Mesodermal cell (in vitro differentiated cells): ENCODE results near the gene SREK1. TPM values are rescaled to one million over a fixed set of nuclear protein-coding genes. Genes with fewer than 3 reads are reported as not detected.
"Not testable (repeated sequence)": the region's sequence is repeated elsewhere in the genome, so short reads cannot be mapped to it uniquely, and the experiment has no call there.

Experiments used
- H3K27ac ChIP-seq: 2 replicates; pipeline ENCODE4 v1.7.0; 2013; ENCODE audit warnings: mild to moderate bottlenecking, low read depth, low read length, moderate library complexity; ENCODE audit not compliant: severe bottlenecking
- H3K36me3 ChIP-seq: 2 replicates; pipeline ENCODE4 v1.7.1; 2013; ENCODE audit warnings: mild to moderate bottlenecking, low read length, moderate library complexity; ENCODE audit not compliant: control insufficient read depth, insufficient read depth
- H3K4me1 ChIP-seq: one replicate; pipeline ENCODE4 v1.7.1; 2013; ENCODE audit warnings: mild to moderate bottlenecking, low read length; ENCODE audit not compliant: insufficient read depth, control insufficient read depth, poor library complexity, severe bottlenecking
- H3K4me3 ChIP-seq: 2 replicates; pipeline ENCODE4 v1.7.0; 2013; ENCODE audit warnings: low read length, control low read depth, mild to moderate bottlenecking; ENCODE audit not compliant: insufficient read depth, poor library complexity, severe bottlenecking; ENCODE audit errors: extremely low read depth
- H3K9me3 ChIP-seq: 2 replicates; pipeline ENCODE4 v1.7.1; 2013; ENCODE audit warnings: mild to moderate bottlenecking, low read length, moderate library complexity; ENCODE audit not compliant: control insufficient read depth
- WGBS, 2 experiments: methylation state at CpG; one replicate each; pipeline ENCODE4 v1.1.5; 2013; ENCODE audit warnings: missing lambda C conversion rate in 2 of 2; ENCODE audit not compliant: insufficient coverage in 2 of 2; 5-methylcytosine and 5-hydroxymethylcytosine counted together
- polyA plus RNA-seq, 2 experiments: library from polyadenylated mRNA; stranded (reverse); fragments of 50-300 nt; gene quantifications; one replicate each; pipeline ENCODE4 v1.2.3, GENCODE V29; 2013

Gene SREK1, protein sequence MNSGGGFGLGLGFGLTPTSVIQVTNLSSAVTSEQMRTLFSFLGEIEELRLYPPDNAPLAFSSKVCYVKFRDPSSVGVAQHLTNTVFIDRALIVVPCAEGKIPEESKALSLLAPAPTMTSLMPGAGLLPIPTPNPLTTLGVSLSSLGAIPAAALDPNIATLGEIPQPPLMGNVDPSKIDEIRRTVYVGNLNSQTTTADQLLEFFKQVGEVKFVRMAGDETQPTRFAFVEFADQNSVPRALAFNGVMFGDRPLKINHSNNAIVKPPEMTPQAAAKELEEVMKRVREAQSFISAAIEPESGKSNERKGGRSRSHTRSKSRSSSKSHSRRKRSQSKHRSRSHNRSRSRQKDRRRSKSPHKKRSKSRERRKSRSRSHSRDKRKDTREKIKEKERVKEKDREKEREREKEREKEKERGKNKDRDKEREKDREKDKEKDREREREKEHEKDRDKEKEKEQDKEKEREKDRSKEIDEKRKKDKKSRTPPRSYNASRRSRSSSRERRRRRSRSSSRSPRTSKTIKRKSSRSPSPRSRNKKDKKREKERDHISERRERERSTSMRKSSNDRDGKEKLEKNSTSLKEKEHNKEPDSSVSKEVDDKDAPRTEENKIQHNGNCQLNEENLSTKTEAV
- polyA plus RNA-seq (2013, experiment 1 of 2), result 39.8 TPM
- 46.0 TPM for polyA plus RNA-seq (2013, experiment 2 of 2)

DNA sequence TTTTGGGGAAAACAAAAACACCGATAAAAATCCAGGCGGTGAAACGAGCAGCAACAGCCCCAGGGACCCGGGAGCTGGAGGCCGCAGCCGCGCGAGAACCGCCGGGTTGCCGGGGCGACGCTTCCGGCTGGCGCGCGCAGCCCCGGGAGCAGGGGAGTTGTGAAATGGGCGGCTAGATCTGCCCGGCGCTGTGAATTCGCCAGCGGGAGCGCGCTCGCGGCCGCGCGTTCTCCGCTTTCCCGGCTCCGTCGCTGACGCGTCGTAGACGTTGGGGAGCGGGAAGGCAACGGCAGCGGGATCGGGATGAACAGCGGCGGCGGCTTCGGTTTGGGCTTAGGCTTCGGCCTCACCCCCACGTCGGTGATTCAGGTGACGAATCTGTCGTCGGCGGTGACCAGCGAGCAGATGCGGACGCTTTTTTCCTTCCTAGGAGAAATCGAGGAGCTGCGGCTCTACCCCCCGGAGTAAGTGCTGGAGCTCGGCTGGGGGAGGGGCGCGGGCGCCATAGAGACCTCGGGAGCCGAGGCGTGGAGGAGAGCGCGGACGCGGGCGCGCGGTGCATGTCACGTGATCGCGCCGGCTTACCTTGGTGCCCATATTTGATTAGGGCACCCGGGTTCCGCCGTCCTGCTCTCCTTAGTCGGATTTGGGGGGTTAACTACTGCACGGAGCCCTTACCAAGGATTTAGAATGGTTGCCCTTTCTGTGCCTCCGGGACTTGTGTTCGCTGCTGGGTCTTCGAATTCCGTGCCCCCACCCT, at the start of gene SREK1:
Gene SREK1, plus strand, starts transcription at position 227 of the 760 bp plus-strand sequence. Its CDS starts 77 bp downstream, at position 304.
- Histone ChIP-seq H3K9me3 (no peaks in the 10 kb centered on the region), H3K36me3 (peaks cover 11% of the 10 kb centered on the region), H3K4me3 (peak within 1 kb of the TSS; percentile 91), H3K4me1 (no peaks in the 10 kb centered on the region), H3K27ac (peak within 1 kb of the TSS; percentile 97)
- WGBS, 2 experiments, result 0 to 1% methylated on average over 77 to 86 of the region's 86 CpGs

DNA sequence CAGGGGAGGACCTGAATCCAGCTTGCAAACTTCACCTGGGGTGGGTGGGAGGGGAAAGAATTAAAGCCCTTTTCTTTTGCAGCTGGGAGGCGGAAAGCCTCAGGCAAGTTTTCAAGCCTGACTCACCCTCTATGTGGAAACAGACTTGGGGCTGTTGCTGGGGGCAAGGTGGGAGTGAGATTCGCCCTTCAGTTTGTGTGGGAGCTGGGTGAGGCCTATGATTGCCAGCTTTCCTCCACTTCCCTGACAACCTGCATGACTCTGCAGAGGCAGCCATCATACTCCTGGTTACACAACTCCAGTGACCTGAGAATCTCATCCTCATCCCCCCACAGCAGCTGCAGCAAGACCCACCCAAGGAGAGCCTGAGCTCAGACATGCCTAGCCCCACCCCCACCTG, 43.2 kb upstream of the SREK1 start:
- 100% methylated on average over 1 of the region's 2 CpGs for WGBS, 2 experiments
- H3K27ac ChIP-seq, result no peak overlapping the region

DNA sequence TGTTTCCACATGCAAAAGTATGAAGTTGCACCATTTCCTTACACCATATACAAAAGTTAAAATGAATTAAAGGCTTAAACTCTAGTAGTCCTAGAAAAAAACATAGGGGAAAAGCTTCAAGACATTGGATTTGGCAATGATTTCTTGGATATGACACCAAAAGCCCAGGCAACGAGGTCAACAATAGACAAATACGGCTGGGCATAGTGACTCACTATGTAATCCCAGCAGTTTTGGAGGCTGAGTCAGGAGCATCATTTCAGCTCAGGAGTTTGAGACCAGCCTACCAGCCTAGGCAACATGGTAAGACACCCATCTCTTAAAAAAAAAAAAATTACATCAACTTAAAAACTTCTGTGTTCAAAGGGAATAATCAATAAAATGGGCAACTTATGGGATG, 30.9 kb upstream of the SREK1 start:
- H3K36me3 ChIP-seq, result no peaks in the 10 kb centered on the region
- H3K4me3 ChIP-seq, result no peak overlapping the region
- H3K4me1 ChIP-seq, result no peaks in the 10 kb centered on the region
- no peak overlapping the region for H3K27ac ChIP-seq
- WGBS, 2 experiments, result 87 to 93% methylated on average over 2 of the region's 2 CpGs
- H3K9me3 ChIP-seq, result peaks cover 15% of the 10 kb centered on the region

More for the DNA sequence above, 43.2 kb upstream of the SREK1 start:
- no peak overlapping the region for H3K4me3 ChIP-seq
- H3K9me3 ChIP-seq, result peaks cover 43% of the 10 kb centered on the region
- H3K4me1 ChIP-seq, result no peaks in the 10 kb centered on the region
- H3K36me3 ChIP-seq, result peaks cover 5% of the 10 kb centered on the region

DNA sequence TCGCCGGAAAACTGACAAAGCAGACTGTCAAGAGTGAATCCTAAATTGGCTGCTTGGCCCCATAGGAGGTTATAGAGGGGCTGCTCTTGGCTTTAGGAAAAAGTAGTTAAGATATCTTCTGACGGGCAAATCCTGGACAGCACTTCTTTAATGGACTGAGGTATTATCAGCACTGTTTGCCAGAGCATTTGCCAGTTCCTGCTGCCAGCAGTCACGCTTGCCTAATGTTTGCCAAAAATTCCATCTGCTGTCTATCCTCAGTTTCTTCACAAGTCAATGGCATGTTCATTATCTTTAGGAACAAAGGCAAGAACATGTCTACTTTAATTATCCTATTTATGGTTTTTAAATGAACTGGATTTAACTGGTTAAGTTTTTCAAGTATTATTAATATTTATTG, 25.8 kb upstream of the SREK1 start:
- Histone ChIP-seq H3K4me3 (no peak overlapping the region), H3K36me3 (no peaks in the 10 kb centered on the region), H3K9me3 (peaks cover under 1% of the 10 kb centered on the region), H3K4me1 (no peaks in the 10 kb centered on the region), H3K27ac (no peak overlapping the region)
- WGBS, 2 experiments, result 98 to 100% methylated on average over 4 of the region's 4 CpGs

DNA sequence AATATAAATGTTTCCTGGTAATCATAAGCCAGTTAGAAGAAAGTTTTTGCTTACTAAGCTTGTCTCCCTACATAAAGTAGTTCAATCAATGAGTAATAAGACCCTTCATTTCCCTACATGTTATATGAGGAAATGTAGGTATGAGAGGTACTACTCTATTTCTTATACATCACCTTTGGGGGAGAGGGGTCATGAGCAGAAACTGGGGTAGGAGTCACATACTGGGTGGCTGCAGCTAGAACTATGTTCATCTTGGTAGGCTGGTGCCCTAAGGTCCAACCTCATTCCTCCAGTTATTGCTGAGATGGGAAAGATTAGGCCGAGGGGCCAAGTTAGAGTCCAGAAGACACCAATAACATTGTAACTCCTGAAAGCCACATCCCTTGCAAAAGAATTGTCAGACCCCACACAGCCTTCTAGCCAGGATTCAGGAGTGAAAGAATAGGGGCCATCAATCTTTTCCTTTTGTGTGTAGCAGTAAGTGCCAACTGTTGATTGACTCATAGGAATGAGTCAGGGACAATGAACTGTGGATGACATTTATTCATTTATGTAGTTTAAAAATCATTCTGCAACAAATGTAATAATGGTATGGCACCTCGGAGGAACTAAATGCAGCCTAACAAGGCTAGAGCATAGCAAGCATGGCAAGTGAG, 21.6 kb upstream of the SREK1 start:
- H3K27ac ChIP-seq, result no peak overlapping the region
- no peaks in the 10 kb centered on the region for H3K9me3 ChIP-seq
- 90 to 93% methylated on average over 1 to 2 of the region's 2 CpGs for WGBS, 2 experiments
- H3K36me3 ChIP-seq, result no peaks in the 10 kb centered on the region
- no peak overlapping the region for H3K4me3 ChIP-seq
- H3K4me1 ChIP-seq, result no peaks in the 10 kb centered on the region

DNA sequence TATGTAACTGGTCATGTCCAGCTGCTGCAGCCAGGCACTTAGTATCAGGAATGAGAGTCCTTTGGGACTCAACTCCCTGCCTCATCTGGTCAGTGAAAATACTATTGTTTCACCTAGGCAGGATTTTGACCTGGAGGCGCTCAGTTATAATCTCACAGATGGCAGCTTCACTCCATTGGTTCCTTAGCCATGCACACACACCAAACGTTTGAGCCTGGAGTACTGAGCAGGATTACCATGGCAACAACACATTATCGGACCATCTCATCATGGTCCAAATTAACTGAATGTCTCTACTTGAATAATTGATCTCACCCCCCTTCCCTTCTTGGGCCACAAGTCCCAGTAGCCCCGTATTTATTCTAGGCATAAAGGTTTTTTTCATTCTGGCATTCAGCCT, 15.0 kb upstream of the SREK1 start:
- H3K36me3 ChIP-seq, result no peaks in the 10 kb centered on the region
- no peak overlapping the region for H3K27ac ChIP-seq
- no peak overlapping the region for H3K4me3 ChIP-seq
- WGBS, 2 experiments, result 76 to 96% methylated on average over 3 to 4 of the region's 4 CpGs
- no peaks in the 10 kb centered on the region for H3K4me1 ChIP-seq
- H3K9me3 ChIP-seq, result no peaks in the 10 kb centered on the region

DNA sequence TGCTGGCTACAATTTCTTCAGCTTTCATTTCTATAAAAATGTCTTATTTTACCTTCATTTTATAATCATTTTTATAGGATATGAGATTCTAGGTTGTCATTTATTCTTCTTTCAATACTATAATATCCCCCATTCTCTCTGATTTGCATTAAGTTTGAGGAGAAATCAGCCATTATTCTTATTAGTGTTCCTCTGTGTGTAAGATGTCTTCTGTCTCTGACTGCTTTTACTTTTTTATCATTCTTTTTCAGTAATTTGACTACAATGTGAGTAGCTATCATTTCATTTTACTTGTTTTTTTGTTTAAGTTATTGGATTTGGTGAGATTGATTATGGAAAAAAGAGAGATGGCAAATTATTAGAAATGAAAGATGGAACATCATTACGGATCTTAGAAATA, 13.6 kb upstream of the SREK1 start:
- WGBS, 2 experiments, result no CpG with 5 or more reads among the region's 1 CpG
- no peaks in the 10 kb centered on the region for H3K36me3 ChIP-seq
- no peak overlapping the region for H3K27ac ChIP-seq
- H3K9me3 ChIP-seq, result no peaks in the 10 kb centered on the region
- H3K4me3 ChIP-seq, result no peak overlapping the region
- H3K4me1 ChIP-seq, result no peaks in the 10 kb centered on the region

DNA sequence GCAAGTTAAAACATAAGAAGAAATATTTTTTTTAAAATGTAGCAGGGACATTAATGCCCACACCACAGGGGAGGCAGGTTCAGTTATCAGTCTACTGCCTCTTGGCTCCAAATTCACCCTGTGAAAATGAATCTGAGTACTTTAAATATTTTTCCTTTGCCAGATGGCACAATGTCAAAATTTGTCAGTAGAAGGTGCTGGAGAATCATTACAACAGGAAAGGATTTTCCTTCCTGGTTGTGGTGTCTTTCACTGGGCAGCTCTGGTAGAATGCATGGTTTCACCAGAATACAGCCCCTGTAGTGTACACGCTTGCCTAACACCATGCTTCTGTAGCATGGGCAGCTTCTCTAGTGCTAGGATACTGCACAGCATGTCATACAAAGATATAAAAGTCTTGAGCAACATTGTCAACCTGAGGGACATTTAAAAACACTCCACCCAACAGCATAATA, 9.7 kb upstream of the SREK1 start:
- 100% methylated on average over 1 of the region's 1 CpG for WGBS, 2 experiments

DNA sequence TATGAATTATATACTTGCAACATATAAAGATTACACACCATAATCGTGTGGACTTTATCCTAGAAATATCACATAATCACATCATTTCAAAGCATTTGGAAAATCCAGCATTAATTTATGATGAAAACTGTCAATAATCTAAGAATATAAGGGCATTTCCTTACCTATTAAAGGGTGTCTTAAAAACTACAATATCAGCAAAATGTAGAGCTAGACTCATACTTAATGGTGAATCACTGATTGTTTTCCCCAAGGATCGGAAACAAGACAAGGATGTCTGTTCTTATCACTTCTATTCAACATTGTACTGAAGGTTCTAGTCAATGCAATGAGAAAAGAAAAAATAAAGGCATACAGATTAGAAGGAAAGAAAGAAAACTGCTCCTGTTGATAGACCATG, 8.0 kb upstream of the SREK1 start:
- Histone ChIP-seq H3K36me3 (no peaks in the 10 kb centered on the region), H3K27ac (no peak overlapping the region), H3K9me3 (no peaks in the 10 kb centered on the region), H3K4me3 (no peak overlapping the region), H3K4me1 (no peaks in the 10 kb centered on the region)
- WGBS, 2 experiments, result 100% methylated on average over 1 of the region's 2 CpGs; no CpG with 5 or more reads in 1 of the 2 experiments

More for the DNA sequence above, 9.7 kb upstream of the SREK1 start:
- no peaks in the 10 kb centered on the region for H3K36me3 ChIP-seq
- H3K9me3 ChIP-seq, result no peaks in the 10 kb centered on the region
- no peak overlapping the region for H3K27ac ChIP-seq
- H3K4me3 ChIP-seq, result no peak overlapping the region
- no peaks in the 10 kb centered on the region for H3K4me1 ChIP-seq

DNA sequence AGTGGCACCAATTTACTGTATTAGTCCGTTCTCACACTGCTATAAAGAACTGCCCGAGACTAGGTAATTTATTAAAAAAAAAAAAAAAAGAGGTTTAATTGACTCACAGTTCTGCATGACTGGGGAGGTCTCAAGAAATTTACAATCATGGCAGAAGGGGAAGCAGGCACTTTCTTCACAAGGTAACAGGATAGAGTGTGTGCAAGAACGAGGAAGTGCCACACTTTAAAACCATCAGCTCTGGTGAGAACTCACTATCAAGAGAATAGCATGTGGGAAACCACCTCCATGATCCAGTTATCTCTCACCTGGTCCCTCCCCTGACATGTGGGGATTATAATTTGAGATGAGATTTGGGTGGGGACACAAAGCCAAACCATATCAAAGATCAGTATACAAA, 7.2 kb upstream of the SREK1 start:
- not testable (repeated sequence) for H3K36me3 ChIP-seq, H3K9me3 ChIP-seq, H3K27ac ChIP-seq, H3K4me1 ChIP-seq, H3K4me3 ChIP-seq
- 100% methylated on average over 1 of the region's 3 CpGs; no CpG with 5 or more reads in 1 of the 2 experiments for WGBS, 2 experiments
